Measurements from ENCODE around the gene DLX6. TPM values are rescaled to one million over a fixed set of nuclear protein-coding genes. Genes with fewer than 3 reads are reported as not detected.

The DLX6 gene
- total RNA-seq, 1 donor from 2014 or later = not detected

DNA sequence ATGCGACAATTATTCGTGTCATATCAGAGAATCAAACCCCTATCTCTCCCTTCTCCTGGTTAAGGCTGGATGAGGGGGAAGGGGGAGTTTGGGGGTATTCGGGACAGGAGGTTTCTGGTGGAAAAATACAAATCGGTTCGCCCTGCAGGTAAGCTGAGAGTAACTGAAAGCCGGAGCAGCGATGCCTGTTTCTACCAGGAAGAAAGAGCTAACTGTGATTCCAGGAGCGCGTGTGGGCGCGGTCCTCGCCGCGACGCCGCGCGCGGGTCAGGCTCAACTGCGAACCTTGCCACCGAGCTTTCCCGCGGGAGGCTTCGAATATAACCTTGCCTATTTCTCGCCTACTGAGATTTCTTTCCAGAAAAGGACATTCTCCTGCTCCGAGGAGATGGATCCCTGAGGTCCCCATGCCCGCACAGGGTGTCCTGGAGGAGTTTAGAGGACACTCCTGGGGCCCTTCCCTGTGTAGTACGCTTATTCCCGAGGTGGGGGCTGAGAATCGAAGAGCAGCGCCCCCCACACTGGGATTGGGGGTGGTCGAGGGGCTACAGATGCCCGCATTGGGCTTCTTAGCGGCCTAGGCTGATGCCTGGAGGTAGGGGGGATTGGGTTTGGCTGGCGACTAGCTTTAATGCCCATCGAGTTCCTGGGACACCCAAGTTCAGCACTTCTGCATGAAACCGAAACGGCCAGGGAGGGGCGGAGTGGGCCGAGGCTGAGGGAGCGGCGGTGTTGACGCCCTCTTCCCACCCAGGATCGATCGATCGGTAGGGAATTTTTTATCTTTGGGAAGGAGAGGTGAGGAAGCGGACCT lies 13.0 kb upstream of the DLX6 start:
- H3K27me3 ChIP-seq (ENCODE audit: control insufficient read depth, insufficient read depth, low read length) = peaks cover 57% of the 10 kb centered on the region
- no peaks in the 10 kb centered on the region for H3K36me3 ChIP-seq (ENCODE audit: control insufficient read depth, insufficient read depth, low read length)
- FAIRE-seq (no peak), DNase-seq (ENCODE audit: low read depth) (no peak)
- no peak overlapping the region for H3K4me3 ChIP-seq (ENCODE audit: low read depth, low read length)
- TF ChIP-seq, protein P1, sequence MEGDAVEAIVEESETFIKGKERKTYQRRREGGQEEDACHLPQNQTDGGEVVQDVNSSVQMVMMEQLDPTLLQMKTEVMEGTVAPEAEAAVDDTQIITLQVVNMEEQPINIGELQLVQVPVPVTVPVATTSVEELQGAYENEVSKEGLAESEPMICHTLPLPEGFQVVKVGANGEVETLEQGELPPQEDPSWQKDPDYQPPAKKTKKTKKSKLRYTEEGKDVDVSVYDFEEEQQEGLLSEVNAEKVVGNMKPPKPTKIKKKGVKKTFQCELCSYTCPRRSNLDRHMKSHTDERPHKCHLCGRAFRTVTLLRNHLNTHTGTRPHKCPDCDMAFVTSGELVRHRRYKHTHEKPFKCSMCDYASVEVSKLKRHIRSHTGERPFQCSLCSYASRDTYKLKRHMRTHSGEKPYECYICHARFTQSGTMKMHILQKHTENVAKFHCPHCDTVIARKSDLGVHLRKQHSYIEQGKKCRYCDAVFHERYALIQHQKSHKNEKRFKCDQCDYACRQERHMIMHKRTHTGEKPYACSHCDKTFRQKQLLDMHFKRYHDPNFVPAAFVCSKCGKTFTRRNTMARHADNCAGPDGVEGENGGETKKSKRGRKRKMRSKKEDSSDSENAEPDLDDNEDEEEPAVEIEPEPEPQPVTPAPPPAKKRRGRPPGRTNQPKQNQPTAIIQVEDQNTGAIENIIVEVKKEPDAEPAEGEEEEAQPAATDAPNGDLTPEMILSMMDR (IDR thresholded peaks at IDR 0.05; ENCODE audit: insufficient read depth, low read length, severe bottlenecking) = no peak

DNA sequence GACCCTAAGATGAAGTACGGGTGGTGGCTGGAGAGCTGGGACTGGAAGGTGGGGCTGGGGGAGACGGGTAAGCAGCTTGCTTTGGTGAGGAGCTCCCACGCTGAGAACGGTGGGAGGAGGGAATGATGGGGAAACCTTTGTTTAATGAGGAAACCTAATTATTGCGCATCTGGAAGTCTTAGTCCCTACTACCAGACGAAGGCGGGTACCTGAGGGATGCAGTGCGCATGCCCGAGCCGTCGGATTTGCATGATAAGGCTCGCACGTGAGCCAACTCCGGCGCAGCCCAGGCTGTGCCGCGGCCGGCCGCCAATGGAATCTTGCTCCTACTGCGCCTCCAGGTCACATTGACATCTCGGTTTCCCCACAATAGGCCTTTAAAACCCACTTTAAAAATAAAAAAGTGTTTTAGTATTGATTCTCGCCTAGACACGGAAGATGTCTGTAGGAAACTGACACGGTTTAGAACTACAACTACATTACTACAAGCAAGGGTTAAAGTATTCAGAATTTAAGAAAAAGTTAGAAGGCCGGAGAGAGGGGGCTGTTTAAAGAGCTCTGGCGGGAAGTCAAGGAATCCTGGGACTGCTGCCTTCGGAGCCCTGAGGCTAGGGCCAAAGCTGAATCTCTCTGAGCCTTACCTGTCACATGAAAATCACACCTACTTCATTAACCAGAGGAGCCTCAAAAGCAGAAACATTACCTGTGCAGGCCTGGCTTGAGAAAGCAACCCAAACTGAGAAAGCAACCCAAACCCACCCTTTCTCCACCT lies 12.1 kb upstream of the DLX6 start:
- FAIRE-seq = no peak
- TF ChIP-seq, protein P1 (IDR thresholded peaks at IDR 0.05; ENCODE audit: insufficient read depth, low read length, severe bottlenecking) = no peak
- DNase-seq (ENCODE audit: low read depth) = no peak
- Histone ChIP-seq H3K4me3 (ENCODE audit: low read depth, low read length) (no peak overlapping the region), H3K36me3 (ENCODE audit: control insufficient read depth, insufficient read depth, low read length) (no peaks in the 10 kb centered on the region), H3K27me3 (ENCODE audit: control insufficient read depth, insufficient read depth, low read length) (peaks cover 65% of the 10 kb centered on the region)

DNA sequence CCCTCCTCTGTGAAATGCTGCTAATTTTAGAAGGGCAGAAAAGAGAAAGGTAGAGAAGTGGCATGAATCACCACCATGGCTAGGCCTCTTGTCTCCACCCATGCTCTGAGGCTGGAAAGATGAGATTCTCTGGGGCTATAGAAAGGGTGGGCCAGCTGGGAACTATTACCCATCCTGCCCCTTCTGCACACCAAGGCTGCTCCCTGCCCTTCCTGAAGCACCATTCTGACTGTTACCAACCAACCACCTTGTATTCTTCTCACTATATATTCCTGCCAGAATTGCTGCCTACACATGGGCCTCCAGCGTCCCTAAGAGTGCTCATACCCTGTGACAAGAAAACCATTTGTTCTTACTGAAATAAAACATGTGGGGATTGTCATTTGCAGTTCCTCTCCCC lies 11.4 kb upstream of the DLX6 start:
- no peaks in the 10 kb centered on the region for H3K36me3 ChIP-seq (ENCODE audit: control insufficient read depth, insufficient read depth, low read length)
- no peak overlapping the region for H3K4me3 ChIP-seq (ENCODE audit: low read depth, low read length)
- TF ChIP-seq, protein P1 (IDR thresholded peaks at IDR 0.05; ENCODE audit: insufficient read depth, low read length, severe bottlenecking) = no peak
- FAIRE-seq (no peak), DNase-seq (ENCODE audit: low read depth) (no peak)
- peaks cover 67% of the 10 kb centered on the region for H3K27me3 ChIP-seq (ENCODE audit: control insufficient read depth, insufficient read depth, low read length)

DNA sequence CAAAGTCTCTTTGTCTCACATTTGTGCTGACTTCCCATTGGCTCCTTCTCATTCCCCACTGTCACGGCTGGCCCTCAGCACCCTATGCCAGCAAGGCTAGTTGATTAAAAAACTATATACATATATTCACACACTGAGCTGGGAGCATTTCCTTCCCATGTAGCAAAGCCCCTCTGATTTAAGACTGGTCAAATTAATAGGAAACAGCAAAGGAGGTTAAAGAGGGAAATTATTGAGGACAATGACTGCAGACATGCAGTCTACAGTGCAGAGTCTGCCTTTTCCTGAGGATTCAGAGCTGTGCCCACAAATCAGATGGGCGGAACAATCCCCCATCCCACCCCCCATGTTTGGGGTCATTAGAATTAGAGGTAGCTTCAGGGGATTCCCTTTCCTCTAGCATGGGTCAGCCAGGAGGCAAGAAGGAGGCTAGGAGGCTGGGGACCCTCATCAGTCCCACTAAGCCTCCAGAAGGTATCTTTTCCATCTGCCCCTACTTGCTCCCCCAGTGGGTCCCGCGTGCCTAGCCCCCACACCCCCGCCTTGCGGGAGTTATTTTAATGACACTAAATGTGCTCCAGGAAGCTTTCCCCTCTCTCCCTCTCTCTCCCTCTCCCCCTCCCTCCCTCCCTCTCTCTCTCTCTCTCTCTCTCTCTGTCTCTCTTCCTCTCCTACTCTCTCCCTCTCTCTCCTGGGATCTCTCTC lies 9.8 kb upstream of the DLX6 start:
- FAIRE-seq (no peak), DNase-seq (ENCODE audit: low read depth) (no peak)
- TF ChIP-seq, protein P1 (IDR thresholded peaks at IDR 0.05; ENCODE audit: insufficient read depth, low read length, severe bottlenecking) = no peak
- Histone ChIP-seq H3K36me3 (ENCODE audit: control insufficient read depth, insufficient read depth, low read length) (no peaks in the 10 kb centered on the region), H3K27me3 (ENCODE audit: control insufficient read depth, insufficient read depth, low read length) (peaks cover 72% of the 10 kb centered on the region), H3K4me3 (ENCODE audit: low read depth, low read length) (no peak overlapping the region)

DNA sequence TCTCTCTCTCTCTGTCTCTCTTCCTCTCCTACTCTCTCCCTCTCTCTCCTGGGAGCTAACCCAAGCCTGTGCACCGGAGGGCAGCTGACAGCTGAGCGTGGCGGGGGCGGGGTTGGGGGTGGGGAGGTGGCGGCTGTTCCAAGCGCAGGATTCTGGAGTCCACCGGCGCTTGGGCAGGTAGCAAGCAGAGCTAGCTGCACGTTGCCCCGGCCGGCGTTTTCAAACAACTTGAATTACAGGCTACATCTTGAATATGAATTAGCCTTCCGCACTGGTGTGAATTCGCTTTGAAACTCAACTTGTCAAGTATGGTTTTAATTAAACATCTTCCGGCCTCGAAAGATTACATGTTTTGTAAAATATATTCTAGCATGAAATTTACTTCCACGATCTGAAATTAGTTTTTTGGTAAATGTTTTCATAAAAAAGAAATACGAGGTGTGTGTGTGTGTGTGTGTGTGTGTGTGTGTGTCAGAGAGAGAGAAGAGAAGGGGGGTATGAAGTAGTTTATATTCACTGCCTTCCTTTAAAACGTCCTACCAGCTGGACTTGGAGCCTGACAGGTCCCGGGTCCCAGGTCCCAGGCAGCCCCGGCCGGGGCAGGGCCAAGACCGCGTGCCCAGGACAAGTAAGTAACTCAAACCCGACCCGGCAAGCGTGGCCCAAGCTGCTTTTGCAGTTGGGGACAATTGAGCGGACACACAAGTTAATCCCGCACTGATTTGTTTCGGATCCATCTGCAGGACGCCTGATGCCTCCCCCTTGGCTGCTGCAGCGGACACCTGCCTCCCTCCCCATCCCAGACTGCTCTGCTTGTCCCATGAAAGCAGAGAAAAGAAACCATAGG lies 9.0 kb upstream of the DLX6 start:
- peaks cover 78% of the 10 kb centered on the region for H3K27me3 ChIP-seq (ENCODE audit: control insufficient read depth, insufficient read depth, low read length)
- no peak overlapping the region for H3K4me3 ChIP-seq (ENCODE audit: low read depth, low read length)
- TF ChIP-seq, protein P1 (IDR thresholded peaks at IDR 0.05; ENCODE audit: insufficient read depth, low read length, severe bottlenecking) = no peak
- FAIRE-seq (no peak), DNase-seq (ENCODE audit: low read depth) (no peak)
- H3K36me3 ChIP-seq (ENCODE audit: control insufficient read depth, insufficient read depth, low read length) = no peaks in the 10 kb centered on the region
